ENCODE data around the gene MLIP.

GRCh38 chr6:54093326-54093948 is 17.8 kb upstream of the MLIP start:
- TF ChIP-seq CTCF (conservative IDR thresholded peaks at IDR 0.05) (no peak), ZFX (IDR thresholded peaks at IDR 0.05) (no peak)
